ENCODE data around the gene PHACTR1. TPM values are rescaled to one million over a fixed set of nuclear protein-coding genes. Genes with fewer than 3 reads are reported as not detected.

PHACTR1 gene
- polyA plus RNA-seq, 10 donors = 3.3 to 9.6 (median 5.0) TPM

GRCh38 chr6:13025893-13026499 is 309.4 kb downstream of the PHACTR1 start:
- no peak for DNase-seq

DNA sequence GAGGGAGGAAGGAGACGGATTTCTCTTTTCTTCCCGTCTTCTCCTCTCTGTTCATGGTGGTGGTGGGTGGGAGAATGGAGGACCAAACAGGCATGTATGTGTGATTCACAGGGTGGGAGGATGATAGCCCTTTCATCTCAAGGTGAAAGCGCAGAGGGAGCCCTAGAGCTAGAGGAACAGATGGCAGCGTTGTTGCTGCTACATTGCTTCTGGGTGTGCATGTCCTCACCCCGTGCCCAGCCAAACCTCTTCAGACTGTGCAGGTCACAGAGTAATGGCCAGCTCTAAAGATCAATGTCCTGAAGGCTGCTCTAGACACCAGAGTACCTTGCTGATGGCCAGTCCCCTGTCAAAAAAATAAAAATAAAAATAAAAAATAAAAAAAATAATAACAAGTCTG is 310.0 kb downstream of the PHACTR1 start:
- DNase-seq = no peak

GRCh38 chr6:13027207-13027606 is 310.6 kb downstream of the PHACTR1 start:
- no peak for DNase-seq

- DNase-seq = no peak
These were observed 313.8 kb downstream of the PHACTR1 start for GRCh38 chr6:13030396-13030795.

DNA sequence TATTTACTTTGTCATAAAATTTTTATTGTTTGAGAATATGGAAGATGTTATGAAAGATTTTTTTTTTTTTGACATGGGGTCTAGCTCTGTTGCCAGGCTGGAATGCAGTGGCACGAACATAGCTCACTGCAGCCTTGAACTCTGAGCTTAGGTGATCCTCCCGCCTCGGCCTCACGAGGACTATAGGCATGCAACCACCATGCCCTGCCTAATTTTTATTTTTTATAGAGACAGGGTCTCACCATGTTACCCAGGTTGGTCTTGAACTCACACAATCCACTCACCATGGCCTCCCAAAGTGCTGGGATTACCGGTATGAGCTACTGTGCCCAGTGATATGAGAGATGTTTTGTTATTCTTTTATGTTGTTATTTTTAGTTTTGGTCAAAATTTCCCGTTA is 316.0 kb downstream of the PHACTR1 start:
- no peak for DNase-seq

DNA sequence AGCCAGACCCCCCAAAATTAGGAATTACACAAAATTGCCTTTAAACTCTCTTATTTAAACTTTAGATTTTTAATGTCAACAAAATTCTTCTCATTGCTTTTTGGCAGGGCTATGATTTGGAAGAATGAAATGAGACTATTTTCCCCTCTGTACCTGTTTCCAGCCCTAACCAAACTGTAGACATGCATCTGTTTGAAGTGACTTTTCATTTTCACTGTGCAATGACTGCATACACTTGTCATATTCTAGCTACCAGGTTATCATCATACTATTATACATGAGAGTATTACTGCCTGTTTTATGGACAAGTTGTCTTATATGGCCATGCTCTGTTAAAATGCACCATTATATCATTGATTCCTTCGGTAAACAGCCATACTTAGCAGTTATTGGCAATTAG is 316.6 kb downstream of the PHACTR1 start:
- DNase-seq = no peak

DNA sequence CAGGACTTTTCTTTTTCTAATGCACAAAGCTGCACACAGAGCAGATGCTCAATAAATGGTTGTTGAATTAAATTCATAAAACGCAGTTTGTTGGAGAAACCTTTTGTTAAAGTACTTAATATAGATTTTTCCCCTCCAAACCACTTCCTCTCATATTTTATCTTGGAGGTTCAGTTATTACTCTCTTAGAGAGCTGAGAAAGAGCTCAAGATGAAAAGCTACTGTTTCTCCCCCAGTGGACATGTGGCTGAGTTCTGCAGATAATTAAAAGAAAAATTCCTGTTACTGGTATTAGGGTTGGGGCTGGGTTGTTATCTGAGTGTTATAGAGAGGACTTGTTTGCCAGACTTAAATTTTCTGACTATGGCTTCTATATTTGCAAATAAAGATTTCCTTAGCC is 317.7 kb downstream of the PHACTR1 start:
- no peak for DNase-seq

- DNase-seq = no peak
These were observed 319.0 kb downstream of the PHACTR1 start for GRCh38 chr6:13035606-13036005.

DNA sequence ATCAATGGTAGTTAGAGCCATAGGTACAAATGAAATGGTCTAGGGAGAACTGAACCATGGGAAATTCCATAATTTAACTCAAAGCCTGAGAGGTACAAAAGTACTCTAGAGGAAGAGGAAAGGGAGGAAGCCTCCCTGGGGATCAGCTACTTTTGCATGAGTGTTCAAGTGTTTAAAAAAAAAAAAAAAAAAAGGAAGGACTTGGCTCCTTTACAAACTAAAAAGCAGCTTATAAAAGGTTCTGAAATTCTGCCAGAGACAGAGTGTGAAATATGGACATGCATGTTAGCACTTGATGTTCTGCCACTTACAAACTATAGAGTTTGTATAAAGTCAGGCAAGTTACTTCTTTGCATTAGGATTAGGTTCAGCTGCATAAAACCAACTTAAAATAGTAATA is 321.7 kb downstream of the PHACTR1 start:
- DNase-seq = peak in 1 of 3 donors; percentile 11

DNA sequence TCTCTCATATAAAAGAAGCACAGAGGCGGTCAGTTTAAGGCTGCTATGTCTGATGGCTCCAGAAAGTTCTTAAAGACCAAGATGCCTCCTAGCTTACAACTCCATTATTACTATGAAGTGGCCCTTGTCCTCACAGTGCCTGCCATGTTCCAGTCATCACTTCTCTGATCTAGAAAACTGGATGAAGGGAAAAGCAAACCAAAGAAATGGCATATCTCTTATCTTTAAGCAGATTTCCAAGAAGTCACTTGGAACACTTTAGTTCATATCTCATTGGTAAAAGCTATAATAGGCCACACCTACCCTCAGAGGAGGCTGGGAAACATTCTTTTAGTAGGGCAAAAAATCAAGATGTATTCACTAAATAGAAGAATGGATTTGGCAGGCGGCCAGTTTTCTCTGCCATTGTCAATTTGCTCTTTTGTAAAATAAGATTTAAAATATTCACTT is 322.2 kb downstream of the PHACTR1 start:
- peak in 1 of 3 donors; percentile 54 for DNase-seq

DNA sequence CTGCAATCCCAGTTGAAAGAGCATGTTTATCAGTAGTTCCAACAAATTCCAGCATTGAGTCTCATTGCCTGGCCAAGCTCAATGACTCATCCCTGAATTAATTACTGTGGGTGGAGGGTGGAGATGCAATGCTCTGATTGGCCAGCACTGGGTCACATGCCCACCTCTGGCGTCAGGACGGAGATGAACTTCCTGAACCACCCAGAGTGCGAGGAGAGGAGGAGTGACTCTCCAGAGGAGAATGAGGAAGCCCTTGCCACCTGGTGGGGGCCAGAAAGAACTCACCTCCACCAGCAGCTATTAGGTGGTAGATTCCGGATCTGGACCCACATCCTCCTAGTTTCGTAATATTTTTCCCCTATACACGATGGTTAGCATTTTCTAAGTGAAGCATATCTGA is 327.8 kb downstream of the PHACTR1 start:
- DNase-seq = peak in 1 of 3 donors; percentile 64

GRCh38 chr6:13044896-13045295 is 328.3 kb downstream of the PHACTR1 start:
- peak in 1 of 3 donors; percentile 43 for DNase-seq

GRCh38 chr6:13045676-13046075 is 329.1 kb downstream of the PHACTR1 start:
- no peak for DNase-seq

GRCh38 chr6:13046084-13046483 is 329.5 kb downstream of the PHACTR1 start:
- no peak for DNase-seq

GRCh38 chr6:13048113-13048512 is 331.5 kb downstream of the PHACTR1 start:
- no peak for DNase-seq

DNA sequence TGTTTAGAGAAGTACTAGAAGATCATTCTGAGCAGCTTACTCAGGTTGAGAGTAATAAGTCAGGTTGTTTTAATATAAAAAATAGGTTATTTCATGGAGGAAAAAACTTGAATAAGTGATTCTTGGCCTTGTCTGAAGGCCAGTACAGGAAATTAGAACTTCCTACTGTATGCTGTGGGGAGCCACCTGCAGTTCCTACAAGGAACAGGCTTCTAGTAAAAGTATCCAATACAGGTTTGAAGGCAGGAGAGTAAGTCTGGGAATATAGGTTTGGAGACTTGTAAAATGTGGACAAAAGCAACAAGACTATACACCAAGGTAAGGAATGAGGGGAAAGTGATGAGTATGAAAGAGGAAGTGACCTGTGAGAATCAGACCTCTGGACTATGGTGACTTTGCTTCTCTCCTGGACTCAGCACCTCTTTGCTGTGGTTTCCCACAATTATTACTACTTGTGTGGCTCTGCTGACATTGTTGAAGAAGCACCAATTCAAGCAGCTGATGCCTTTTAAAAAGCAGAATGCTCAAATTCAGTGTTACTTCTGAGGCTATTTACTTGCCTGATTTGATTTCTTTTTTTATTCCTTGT is 333.2 kb downstream of the PHACTR1 start:
- no peak for DNase-seq

DNA sequence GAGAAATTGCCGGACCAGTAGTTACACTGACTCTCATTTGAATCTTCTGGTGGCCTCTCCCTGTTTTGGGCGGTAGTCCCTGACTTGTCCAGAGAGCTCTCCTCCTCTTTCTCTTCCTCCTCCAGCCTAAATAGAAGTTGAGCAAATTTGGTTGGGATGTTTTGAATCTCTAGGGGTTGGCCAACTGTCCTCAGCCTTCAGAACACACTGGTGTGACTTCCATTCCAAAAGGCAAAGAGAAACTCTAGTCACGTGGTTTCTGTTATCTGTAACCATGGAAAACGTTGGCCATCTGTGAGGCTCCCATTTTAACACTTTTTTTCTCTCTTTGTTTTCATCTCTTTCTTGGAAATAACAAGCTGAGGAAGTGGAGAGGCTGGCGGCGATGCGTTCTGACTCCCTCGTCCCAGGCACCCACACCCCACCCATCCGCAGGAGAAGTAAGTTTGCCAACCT is 336.5 kb downstream of the PHACTR1 start:
- DNase-seq = no peak

DNA sequence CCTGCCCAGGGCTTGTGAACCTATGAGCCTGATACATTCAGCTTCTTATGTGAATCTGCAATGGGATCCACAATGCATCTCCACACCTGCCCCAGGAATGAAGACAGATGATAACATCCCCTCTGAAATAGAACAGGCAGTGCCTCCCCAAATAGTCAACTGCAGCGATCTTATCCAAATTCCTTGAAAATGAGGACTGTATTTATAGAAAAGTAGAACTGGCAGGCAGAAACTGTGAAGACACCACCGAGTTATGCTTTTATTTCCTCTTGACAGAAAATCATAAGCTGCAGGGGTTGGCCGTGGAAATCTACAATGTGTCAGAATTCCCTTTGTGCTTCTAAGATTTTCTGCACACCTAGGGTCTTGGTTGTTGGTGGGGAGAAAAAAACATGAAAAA is 341.5 kb downstream of the PHACTR1 start:
- DNase-seq = no peak

GRCh38 chr6:13059026-13059425 is 342.5 kb downstream of the PHACTR1 start:
- no peak for DNase-seq

DNA sequence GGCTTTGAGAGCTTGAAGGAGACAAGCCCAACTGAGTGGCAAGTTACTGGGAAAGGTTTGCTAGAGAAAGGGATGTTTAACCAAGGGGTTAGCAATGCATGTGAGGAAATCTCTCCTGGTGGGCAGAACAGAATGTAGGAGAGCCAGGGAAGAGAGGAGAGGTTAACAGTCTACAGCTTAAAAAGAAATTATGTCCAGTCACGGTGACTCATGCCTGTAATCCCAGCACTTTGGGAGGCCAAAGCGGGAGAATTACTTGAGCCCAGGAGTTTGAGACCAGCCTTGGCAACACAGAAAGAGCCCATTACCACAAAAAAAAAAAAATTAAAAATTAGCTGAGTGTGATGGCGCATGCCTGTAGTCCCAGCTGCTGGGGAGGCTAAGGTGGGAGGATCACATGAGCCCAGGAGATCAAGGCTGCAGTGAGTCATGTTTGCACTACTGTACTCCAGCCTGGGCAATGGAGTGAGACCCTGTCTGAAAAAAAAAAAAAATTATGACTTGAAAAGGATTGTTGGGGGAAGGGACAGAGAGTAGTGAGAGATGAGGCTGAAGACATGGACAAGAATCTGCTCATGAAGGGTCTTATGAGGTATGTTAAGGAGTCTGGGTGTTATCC is 346.8 kb downstream of the PHACTR1 start:
- DNase-seq = no peak

DNA sequence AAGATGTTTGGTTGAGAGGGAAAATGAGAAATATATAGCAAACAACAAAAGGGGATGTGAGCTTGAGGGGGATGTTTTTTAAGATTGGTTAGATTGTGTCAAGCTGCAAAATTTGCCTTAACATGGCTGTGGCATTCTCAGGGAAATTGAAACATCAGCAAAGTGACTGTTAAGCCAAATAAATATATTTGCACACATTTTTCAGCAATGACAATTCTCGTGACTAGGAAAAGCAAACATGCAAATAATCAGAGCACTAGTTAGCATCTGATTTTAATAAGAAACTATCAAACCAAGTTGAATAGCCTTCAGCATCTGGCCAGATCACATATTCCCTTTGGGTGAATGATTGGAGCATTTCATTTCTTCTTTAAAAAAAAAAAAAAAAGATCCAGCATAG is 349.0 kb downstream of the PHACTR1 start:
- DNase-seq = peak in 2 of 3 donors; percentile 28 to 36

DNA sequence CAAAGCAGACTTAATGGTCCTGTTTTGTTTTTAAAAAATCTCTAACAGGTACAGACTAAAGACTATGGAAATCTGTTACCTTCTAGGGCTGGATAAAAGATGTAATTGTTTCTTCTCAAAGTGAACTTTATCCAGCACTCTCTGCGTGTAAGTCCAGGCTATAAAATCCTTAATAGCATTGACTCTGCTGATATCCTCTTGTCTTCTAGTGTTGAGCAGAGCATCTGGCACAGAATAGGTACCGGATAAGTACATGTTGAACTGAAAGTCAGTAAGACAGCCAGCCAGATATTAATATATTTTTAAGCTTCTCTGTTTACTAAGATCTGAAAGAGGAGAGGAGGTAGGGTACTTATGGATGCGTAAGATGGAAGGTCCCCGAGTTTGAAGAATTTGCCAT is 349.5 kb downstream of the PHACTR1 start:
- no peak for DNase-seq

- DNase-seq = no peak
These were observed 350.3 kb downstream of the PHACTR1 start for GRCh38 chr6:13066820-13067219.

Data from muscle of back (tissue), 11 donors.